K562 (cell line): Measurements from ENCODE around the gene OTOG. TPM values are rescaled to one million over a fixed set of nuclear protein-coding genes. Genes with fewer than 3 reads are reported as not detected.

Source experiments
- ATF1 ChIP-seq, 2 experiments: fragments of 450-650 bp in 1 of 2; IDR thresholded peaks; 2 replicates each; pipeline ENCODE4 v1.6.1; 2016; ENCODE audit warnings: missing compliant biosample characterization in 1 of 2, missing genetic modification characterization in 1 of 2
- SIN3A ChIP-seq, 2 experiments: fragments of 150-350 bp in 1 of 2; IDR thresholded peaks; 2 replicates each; pipeline ENCODE4 v1.6.1; 2011 to 2016; ENCODE audit warnings: borderline replicate concordance in 2 of 2, low read depth in 2 of 2, low read length in 2 of 2, mild to moderate bottlenecking in 2 of 2, moderate library complexity in 2 of 2; ENCODE audit not compliant: control insufficient read depth in 1 of 2
- ZNF165 ChIP-seq: fragments of 250-450 bp; sonication (Bioruptor Pico); IDR thresholded peaks from 2 replicates; pipeline ENCODE4 v1.4.0; 2020; ENCODE audit warnings: borderline replicate concordance
- polyA plus RNA-seq, 8 experiments: library from polyadenylated mRNA; depleted of rRNA in 4 of 8; stranded (reverse) in 5 of 8; unstranded in 3 of 8; fragments of >200 nt; fragmentation: Nextera tagmentation in 2 of 8; fragmentation: Illumina TruSeq in 1 of 8; extraction: Ambion mirVana in 2 of 8; extraction: Trizol in 1 of 8; gene quantifications; 2 replicates each; pipeline versions ENCODE4 v1.2.1 to v1.2.3, GENCODE V29; 2011 to 2014; ENCODE audit warnings: inconsistent platforms in 1 of 8, missing spikeins in 1 of 8
- total RNA-seq, 7 experiments: library from RNA; depleted of rRNA in 6 of 7; stranded (reverse); fragments of >200 nt in 6 of 7; fragmentation: Illumina TruSeq in 2 of 7; extraction: Trizol in 2 of 7; gene quantifications; 2 replicates each; pipeline versions ENCODE4 v1.2.1 to v1.2.3, GENCODE V29; 2011 to 2021; ENCODE audit warnings: low replicate concordance in 1 of 7
- TF ChIP-seq, protein P1 (sequence below), 2 experiments: fragments of 450-650 bp in 1 of 2; sonication (generic) in 1 of 2; formaldehyde crosslinking in 1 of 2; IDR thresholded peaks; 2 replicates each; pipeline versions ENCODE4 v1.7.1 to v1.9.0; 2016 to 2022; ENCODE audit warnings: inconsistent platforms in 1 of 2, mild to moderate bottlenecking in 1 of 2, missing genetic modification reagents in 1 of 2
- TF ChIP-seq, protein P2 (sequence below): IDR thresholded peaks from 2 replicates; pipeline ENCODE4 v1.6.1; 2011; ENCODE audit not compliant: insufficient read length; ENCODE audit errors: extremely low read depth

OTOG gene
- total and polyA plus RNA-seq, 9 of the 15 experiments (the other 6 are each of a cell fraction or from before 2014, with no cell fraction given): not detected

DNA sequence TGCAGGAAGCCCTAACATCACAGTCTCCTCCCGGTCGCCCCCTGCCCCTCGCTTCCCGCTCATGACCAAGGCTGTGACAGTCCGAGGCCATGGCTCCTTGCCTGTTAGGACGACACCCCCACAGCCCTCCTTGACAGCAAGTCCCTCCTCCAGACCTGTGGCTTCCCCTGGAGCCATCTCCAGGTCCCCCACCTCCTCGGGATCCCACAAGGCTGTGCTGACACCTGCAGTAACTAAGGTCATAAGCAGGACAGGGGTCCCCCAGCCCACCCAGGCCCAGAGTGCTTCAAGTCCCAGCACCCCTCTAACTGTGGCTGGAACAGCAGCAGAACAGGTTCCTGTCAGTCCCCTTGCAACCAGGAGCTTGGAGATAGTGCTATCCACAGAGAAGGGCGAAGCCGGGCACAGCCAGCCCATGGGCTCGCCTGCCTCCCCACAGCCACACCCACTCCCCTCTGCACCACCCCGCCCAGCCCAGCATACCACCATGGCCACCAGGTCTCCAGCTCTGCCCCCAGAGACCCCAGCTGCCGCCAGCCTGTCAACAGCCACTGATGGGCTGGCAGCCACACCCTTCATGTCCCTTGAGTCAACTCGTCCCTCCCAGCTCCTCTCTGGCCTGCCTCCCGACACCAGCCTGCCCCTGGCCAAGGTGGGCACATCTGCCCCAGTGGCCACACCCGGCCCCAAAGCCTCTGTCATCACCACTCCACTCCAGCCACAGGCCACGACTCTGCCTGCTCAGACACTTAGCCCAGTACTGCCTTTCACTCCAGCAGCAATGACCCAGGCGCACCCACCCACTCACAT is 63.2 kb downstream of the OTOG start (continued):
- TF ChIP-seq, protein P1, sequence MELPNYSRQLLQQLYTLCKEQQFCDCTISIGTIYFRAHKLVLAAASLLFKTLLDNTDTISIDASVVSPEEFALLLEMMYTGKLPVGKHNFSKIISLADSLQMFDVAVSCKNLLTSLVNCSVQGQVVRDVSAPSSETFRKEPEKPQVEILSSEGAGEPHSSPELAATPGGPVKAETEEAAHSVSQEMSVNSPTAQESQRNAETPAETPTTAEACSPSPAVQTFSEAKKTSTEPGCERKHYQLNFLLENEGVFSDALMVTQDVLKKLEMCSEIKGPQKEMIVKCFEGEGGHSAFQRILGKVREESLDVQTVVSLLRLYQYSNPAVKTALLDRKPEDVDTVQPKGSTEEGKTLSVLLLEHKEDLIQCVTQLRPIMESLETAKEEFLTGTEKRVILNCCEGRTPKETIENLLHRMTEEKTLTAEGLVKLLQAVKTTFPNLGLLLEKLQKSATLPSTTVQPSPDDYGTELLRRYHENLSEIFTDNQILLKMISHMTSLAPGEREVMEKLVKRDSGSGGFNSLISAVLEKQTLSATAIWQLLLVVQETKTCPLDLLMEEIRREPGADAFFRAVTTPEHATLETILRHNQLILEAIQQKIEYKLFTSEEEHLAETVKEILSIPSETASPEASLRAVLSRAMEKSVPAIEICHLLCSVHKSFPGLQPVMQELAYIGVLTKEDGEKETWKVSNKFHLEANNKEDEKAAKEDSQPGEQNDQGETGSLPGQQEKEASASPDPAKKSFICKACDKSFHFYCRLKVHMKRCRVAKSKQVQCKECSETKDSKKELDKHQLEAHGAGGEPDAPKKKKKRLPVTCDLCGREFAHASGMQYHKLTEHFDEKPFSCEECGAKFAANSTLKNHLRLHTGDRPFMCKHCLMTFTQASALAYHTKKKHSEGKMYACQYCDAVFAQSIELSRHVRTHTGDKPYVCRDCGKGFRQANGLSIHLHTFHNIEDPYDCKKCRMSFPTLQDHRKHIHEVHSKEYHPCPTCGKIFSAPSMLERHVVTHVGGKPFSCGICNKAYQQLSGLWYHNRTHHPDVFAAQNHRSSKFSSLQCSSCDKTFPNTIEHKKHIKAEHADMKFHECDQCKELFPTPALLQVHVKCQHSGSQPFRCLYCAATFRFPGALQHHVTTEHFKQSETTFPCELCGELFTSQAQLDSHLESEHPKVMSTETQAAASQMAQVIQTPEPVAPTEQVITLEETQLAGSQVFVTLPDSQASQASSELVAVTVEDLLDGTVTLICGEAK (IDR thresholded peaks at IDR 0.05): no peak
- TF ChIP-seq, protein P1 (CRISPR knock-in tag; IDR thresholded peaks at IDR 0.05): no peak
- TF ChIP-seq SIN3A (IDR thresholded peaks at IDR 0.05; ENCODE audit: borderline replicate concordance in 2 of 2, control insufficient read depth in 1 of 2, low read depth in 2 of 2, low read length in 2 of 2) (no peak), ZNF165 (CRISPR knock-in tag) (no peak), ATF1 (CRISPR knock-in tag; IDR thresholded peaks at IDR 0.05) (no peak), ATF1 (tag; IDR thresholded peaks at IDR 0.05) (no peak)
- TF ChIP-seq, protein P2, sequence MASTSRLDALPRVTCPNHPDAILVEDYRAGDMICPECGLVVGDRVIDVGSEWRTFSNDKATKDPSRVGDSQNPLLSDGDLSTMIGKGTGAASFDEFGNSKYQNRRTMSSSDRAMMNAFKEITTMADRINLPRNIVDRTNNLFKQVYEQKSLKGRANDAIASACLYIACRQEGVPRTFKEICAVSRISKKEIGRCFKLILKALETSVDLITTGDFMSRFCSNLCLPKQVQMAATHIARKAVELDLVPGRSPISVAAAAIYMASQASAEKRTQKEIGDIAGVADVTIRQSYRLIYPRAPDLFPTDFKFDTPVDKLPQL: no peak
